ENCODE data around the gene ABCA5.
"Not testable (repeated sequence)": the region's sequence is repeated elsewhere in the genome, so short reads cannot be mapped to it uniquely, and the experiment has no call there.

The ABCA5 gene

DNA sequence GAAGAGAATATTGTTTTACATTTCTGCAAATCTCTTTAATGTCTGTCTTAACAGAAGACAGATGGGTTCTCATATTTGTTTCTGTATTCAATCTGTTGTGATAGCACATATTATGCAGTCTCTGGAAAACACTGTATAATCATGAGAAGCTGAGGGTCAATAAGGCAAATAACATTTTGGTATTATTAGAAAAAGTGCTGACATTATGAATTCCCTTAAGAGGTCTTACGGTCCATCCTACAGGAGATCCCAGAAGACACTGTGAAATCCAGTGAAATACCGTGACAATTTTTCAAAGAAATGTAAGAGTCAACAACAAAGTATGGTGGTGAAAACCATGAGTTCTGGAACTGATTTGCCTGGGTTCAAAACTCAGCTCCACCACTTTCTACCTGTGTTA lies 42.3 kb downstream of the ABCA5 start:
- POLR2A ChIA-PET: interaction anchor here (0.6 kb wide), 1 partner anchor 316 kb away, joined by 6 read pairs; no protein-coding TSS in a partner anchor
- 100% methylated on average over 2 of the region's 2 CpGs for WGBS (ENCODE audit: insufficient coverage)
- CTCF ChIA-PET: interaction anchor here (1.4 kb wide), 1 partner anchor 27 kb away, joined by 3 read pairs; no protein-coding TSS in a partner anchor
- Histone ChIP-seq H3K27ac (ENCODE audit: insufficient read depth in 1 of 2, low read depth in 1 of 2, low read length in 2 of 2, poor library complexity in 1 of 2, severe bottlenecking in 2 of 2) (no peak overlapping the region), H3K4me1 (ENCODE audit: control extremely low read depth in 1 of 4, control insufficient read depth in 4 of 4, insufficient read depth in 4 of 4, low read length in 3 of 4) (peaks cover 0 to 3% (median 0%) of the 10 kb centered on the region in 4 experiments), H3K27me3 (replicated peaks in 2 of 5; ENCODE audit: control insufficient read depth in 4 of 5, insufficient read depth in 5 of 5, low read length in 4 of 5) (no peaks in the 10 kb centered on the region), H3K36me3 (ENCODE audit: control insufficient read depth in 4 of 4, insufficient read depth in 4 of 4, low read length in 3 of 4) (peaks cover 0 to 14% (median 2%) of the 10 kb centered on the region in 4 experiments), H3K4me3 (ENCODE audit: control insufficient read depth in 1 of 7, extremely low read depth in 1 of 7, insufficient read depth in 4 of 7, low read depth in 2 of 7, low read length in 6 of 7) (no peak overlapping the region), H3K9me3 (ENCODE audit: control extremely low read depth in 1 of 5, control insufficient read depth in 4 of 5, insufficient read depth in 2 of 5, low read depth in 1 of 5, low read length in 4 of 5) (no peaks in the 10 kb centered on the region)
- DNase-seq: no peak

DNA sequence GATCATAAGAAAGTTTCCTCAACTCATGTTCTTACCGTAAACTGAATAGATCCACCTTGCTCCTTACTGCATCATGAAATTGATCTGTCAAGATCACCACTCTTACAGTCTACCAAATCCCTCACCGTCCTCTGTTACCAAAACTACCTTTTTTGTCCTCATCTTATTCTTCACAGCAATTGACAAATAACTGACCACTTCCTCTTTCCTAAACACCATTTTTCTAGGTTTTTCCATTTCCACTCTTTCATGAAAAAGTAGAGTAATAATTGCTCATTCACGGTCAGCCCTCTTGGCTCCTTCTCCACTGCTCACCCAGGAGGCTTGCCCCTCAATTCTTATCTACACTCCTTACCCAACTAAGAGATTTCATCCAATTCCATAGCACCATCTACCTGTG lies 44.9 kb downstream of the ABCA5 start:
- POLR2A ChIA-PET: no interaction called here
- 96% methylated on average over 3 of the region's 3 CpGs for WGBS (ENCODE audit: insufficient coverage)

DNA sequence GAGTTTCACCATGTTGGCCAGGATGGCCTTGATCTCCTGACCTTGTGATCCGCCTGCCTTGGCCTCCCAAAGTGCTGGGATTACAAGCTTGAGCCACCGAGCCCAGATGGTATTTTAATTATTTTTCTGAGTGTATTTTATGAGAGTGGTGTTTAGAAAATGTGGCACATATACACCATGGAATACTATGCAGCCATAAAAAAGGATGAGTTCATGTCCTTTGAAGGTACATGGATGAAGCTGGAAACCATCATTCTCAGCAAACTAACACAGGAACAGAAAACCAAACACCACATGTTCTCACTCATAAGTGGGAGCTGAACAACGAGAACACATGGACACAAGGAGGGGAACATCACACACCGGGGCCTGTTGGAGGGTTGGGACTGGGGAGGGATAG lies 50.7 kb downstream of the ABCA5 start:
- H3K4me3 ChIP-seq (ENCODE audit: control insufficient read depth in 1 of 7, extremely low read depth in 1 of 7, insufficient read depth in 4 of 7, low read depth in 2 of 7, low read length in 6 of 7); H3K4me1 ChIP-seq (ENCODE audit: control extremely low read depth in 1 of 4, control insufficient read depth in 4 of 4, insufficient read depth in 4 of 4, low read length in 3 of 4); DNase-seq; H3K36me3 ChIP-seq (ENCODE audit: control insufficient read depth in 4 of 4, insufficient read depth in 4 of 4, low read length in 3 of 4); H3K27ac ChIP-seq (ENCODE audit: insufficient read depth in 1 of 2, low read depth in 1 of 2, low read length in 2 of 2, poor library complexity in 1 of 2, severe bottlenecking in 2 of 2); H3K9me3 ChIP-seq (ENCODE audit: control extremely low read depth in 1 of 5, control insufficient read depth in 4 of 5, insufficient read depth in 2 of 5, low read depth in 1 of 5, low read length in 4 of 5); CTCF ChIA-PET; POLR2A ChIA-PET; H3K27me3 ChIP-seq (replicated peaks in 2 of 5; ENCODE audit: control insufficient read depth in 4 of 5, insufficient read depth in 5 of 5, low read length in 4 of 5): not testable (repeated sequence)
- 100% methylated on average over 1 of the region's 4 CpGs for WGBS (ENCODE audit: insufficient coverage)

More for the DNA sequence above, 44.9 kb downstream of the ABCA5 start:
- H3K4me3 ChIP-seq (ENCODE audit: control insufficient read depth in 1 of 7, extremely low read depth in 1 of 7, insufficient read depth in 4 of 7, low read depth in 2 of 7, low read length in 6 of 7): no peak overlapping the region
- no peak overlapping the region for H3K27ac ChIP-seq (ENCODE audit: insufficient read depth in 1 of 2, low read depth in 1 of 2, low read length in 2 of 2, poor library complexity in 1 of 2, severe bottlenecking in 2 of 2)
- no peaks in the 10 kb centered on the region for H3K27me3 ChIP-seq (replicated peaks in 2 of 5; ENCODE audit: control insufficient read depth in 4 of 5, insufficient read depth in 5 of 5, low read length in 4 of 5)
- H3K4me1 ChIP-seq (ENCODE audit: control extremely low read depth in 1 of 4, control insufficient read depth in 4 of 4, insufficient read depth in 4 of 4, low read length in 3 of 4): peaks cover 0 to 3% (median 0%) of the 10 kb centered on the region in 4 experiments
- CTCF ChIA-PET: no interaction called here
- DNase-seq: no peak
- no peaks in the 10 kb centered on the region for H3K9me3 ChIP-seq (ENCODE audit: control extremely low read depth in 1 of 5, control insufficient read depth in 4 of 5, insufficient read depth in 2 of 5, low read depth in 1 of 5, low read length in 4 of 5)
- peaks cover 0 to 6% (median under 1%) of the 10 kb centered on the region in 4 experiments for H3K36me3 ChIP-seq (ENCODE audit: control insufficient read depth in 4 of 4, insufficient read depth in 4 of 4, low read length in 3 of 4)

DNA sequence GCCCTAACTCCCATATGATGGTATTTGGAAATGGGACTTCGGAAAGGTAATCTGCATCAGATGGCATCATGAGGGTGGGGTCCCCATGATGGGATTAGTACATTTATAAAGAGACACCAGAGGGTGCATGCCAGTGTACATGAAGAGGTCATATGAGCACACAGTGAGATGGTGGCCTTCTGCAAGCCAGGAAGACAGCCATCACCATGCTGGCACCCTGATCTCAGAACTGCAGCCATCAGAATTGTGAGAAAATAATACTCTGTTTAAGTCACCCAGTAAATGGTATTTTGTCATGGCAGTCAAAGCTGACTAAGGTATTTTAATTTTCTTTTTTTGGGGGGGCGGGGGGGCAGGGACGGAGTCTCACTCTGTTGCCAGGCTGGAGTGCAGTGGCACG lies 51.2 kb downstream of the ABCA5 start:
- H3K36me3 ChIP-seq (ENCODE audit: control insufficient read depth in 4 of 4, insufficient read depth in 4 of 4, low read length in 3 of 4): peaks cover 0 to 3% (median 2%) of the 10 kb centered on the region in 4 experiments
- CTCF ChIA-PET: no interaction called here
- H3K4me3 ChIP-seq (ENCODE audit: control insufficient read depth in 1 of 7, extremely low read depth in 1 of 7, insufficient read depth in 4 of 7, low read depth in 2 of 7, low read length in 6 of 7): no peak overlapping the region
- no peaks in the 10 kb centered on the region for H3K27me3 ChIP-seq (replicated peaks in 2 of 5; ENCODE audit: control insufficient read depth in 4 of 5, insufficient read depth in 5 of 5, low read length in 4 of 5)
- POLR2A ChIA-PET: no interaction called here
- 100% methylated on average over 3 of the region's 4 CpGs for WGBS (ENCODE audit: insufficient coverage)
- no peaks in the 10 kb centered on the region for H3K9me3 ChIP-seq (ENCODE audit: control extremely low read depth in 1 of 5, control insufficient read depth in 4 of 5, insufficient read depth in 2 of 5, low read depth in 1 of 5, low read length in 4 of 5)
- DNase-seq: no peak
- H3K27ac ChIP-seq (ENCODE audit: insufficient read depth in 1 of 2, low read depth in 1 of 2, low read length in 2 of 2, poor library complexity in 1 of 2, severe bottlenecking in 2 of 2): no peak overlapping the region
- no peaks in the 10 kb centered on the region for H3K4me1 ChIP-seq (ENCODE audit: control extremely low read depth in 1 of 4, control insufficient read depth in 4 of 4, insufficient read depth in 4 of 4, low read length in 3 of 4)

DNA sequence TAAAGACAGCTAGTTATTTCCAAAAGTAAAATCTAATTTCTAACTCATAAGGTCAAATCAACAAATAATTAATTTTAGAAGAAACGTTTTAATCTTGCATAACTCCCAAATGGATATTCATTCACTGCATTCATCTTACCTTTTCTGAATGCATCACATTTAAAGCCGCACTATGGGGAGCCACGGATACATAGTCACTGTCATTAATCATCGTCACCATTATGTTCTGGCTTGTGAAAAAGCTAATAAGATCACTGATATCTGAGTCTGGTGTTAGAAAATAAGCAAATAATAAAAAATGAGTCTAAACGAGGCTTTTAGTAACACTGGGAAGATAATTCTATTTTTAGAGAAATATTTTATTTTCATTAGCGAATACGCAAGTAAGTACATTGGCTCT lies 55.9 kb downstream of the ABCA5 start:
- ChIA-PET CTCF (no interaction called here), POLR2A (no interaction called here)
- no peak for DNase-seq
- Histone ChIP-seq H3K4me1 (ENCODE audit: control extremely low read depth in 1 of 4, control insufficient read depth in 4 of 4, insufficient read depth in 4 of 4, low read length in 3 of 4) (no peaks in the 10 kb centered on the region), H3K4me3 (ENCODE audit: control insufficient read depth in 1 of 7, extremely low read depth in 1 of 7, insufficient read depth in 4 of 7, low read depth in 2 of 7, low read length in 6 of 7) (no peak overlapping the region), H3K36me3 (ENCODE audit: control insufficient read depth in 4 of 4, insufficient read depth in 4 of 4, low read length in 3 of 4) (peaks cover 0 to 3% (median 0%) of the 10 kb centered on the region in 4 experiments), H3K27me3 (replicated peaks in 2 of 5; ENCODE audit: control insufficient read depth in 4 of 5, insufficient read depth in 5 of 5, low read length in 4 of 5) (no peaks in the 10 kb centered on the region), H3K9me3 (ENCODE audit: control extremely low read depth in 1 of 5, control insufficient read depth in 4 of 5, insufficient read depth in 2 of 5, low read depth in 1 of 5, low read length in 4 of 5) (no peaks in the 10 kb centered on the region), H3K27ac (ENCODE audit: insufficient read depth in 1 of 2, low read depth in 1 of 2, low read length in 2 of 2, poor library complexity in 1 of 2, severe bottlenecking in 2 of 2) (no peak overlapping the region)
- 98% methylated on average over 5 of the region's 7 CpGs for WGBS (ENCODE audit: insufficient coverage)

DNA sequence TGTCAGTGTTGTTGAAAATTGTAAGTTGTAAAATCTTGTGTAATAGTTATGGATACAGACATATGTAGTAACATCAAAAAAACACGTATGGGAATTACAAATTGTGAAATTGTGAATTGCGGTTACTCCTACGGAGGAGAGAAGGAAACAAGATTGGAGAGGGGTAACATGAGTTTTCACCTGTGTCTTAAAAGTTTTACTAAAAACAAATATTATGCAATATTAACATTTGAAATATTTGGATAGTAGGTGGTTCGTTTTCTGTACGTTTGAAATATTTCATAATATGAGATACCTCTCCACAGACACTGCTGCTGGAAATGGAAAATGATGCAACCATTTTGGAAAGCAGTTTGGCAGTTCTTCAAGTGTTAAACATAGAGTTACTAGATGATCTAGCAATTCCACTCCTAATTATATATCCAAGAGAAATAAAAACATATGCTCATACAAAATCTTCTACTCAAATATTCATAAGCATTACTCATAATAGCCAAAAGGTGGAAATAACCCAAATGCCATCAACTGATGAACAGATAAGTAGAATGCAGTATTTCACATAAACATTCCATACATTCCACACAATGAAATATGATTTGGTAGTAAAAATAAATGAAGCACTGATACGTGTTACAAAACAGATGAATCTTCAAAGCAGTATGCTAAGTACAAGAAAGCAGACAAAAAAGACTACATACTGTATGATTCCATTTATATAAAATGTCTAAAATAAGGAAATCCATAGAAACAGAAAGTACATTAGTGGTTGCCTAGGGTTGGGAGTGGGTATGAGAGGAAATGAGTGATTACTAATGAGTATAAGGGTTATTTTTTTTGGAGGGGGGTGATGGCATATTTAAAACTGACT lies 57.6 kb downstream of the ABCA5 start:
- no CpG with 5 or more reads among the region's 6 CpGs for WGBS (ENCODE audit: insufficient coverage)
- Histone ChIP-seq H3K36me3 (ENCODE audit: control insufficient read depth in 4 of 4, insufficient read depth in 4 of 4, low read length in 3 of 4) (no peaks in the 10 kb centered on the region), H3K27ac (ENCODE audit: insufficient read depth in 1 of 2, low read depth in 1 of 2, low read length in 2 of 2, poor library complexity in 1 of 2, severe bottlenecking in 2 of 2) (no peak overlapping the region), H3K4me3 (ENCODE audit: control insufficient read depth in 1 of 7, extremely low read depth in 1 of 7, insufficient read depth in 4 of 7, low read depth in 2 of 7, low read length in 6 of 7) (no peak overlapping the region), H3K27me3 (replicated peaks in 2 of 5; ENCODE audit: control insufficient read depth in 4 of 5, insufficient read depth in 5 of 5, low read length in 4 of 5) (no peaks in the 10 kb centered on the region), H3K4me1 (ENCODE audit: control extremely low read depth in 1 of 4, control insufficient read depth in 4 of 4, insufficient read depth in 4 of 4, low read length in 3 of 4) (no peaks in the 10 kb centered on the region), H3K9me3 (ENCODE audit: control extremely low read depth in 1 of 5, control insufficient read depth in 4 of 5, insufficient read depth in 2 of 5, low read depth in 1 of 5, low read length in 4 of 5) (no peaks in the 10 kb centered on the region)
- ChIA-PET CTCF (no interaction called here), POLR2A (no interaction called here)
- DNase-seq: peak in 2 of 3 donors; percentile 7 to 20

DNA sequence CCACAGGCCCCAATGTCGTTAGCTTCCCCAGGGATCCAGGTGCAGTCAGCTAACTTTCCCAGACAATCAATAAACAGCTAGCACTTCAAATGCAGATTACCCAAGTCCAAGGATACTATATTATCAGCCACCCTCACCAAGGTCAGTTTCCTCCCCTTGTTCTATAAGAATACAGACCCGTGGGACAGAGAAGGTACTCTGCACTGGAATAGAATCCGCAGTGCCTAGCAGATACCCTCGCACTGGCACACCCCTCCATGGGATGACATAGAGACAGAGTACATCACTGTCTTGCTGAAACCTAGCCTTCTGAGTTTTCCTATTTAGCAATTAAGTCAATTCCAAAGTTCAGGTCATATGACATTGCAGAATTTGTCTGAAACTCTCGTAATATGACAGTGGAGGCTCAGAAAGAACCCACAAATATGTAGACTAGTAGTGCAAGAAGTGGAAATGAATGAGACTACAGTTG lies 58.4 kb downstream of the ABCA5 start:
- 100% methylated on average over 5 of the region's 5 CpGs for WGBS (ENCODE audit: insufficient coverage)

More for the DNA sequence above, 58.4 kb downstream of the ABCA5 start:
- Histone ChIP-seq H3K27ac (ENCODE audit: insufficient read depth in 1 of 2, low read depth in 1 of 2, low read length in 2 of 2, poor library complexity in 1 of 2, severe bottlenecking in 2 of 2) (no peak overlapping the region), H3K27me3 (replicated peaks in 2 of 5; ENCODE audit: control insufficient read depth in 4 of 5, insufficient read depth in 5 of 5, low read length in 4 of 5) (no peaks in the 10 kb centered on the region), H3K4me1 (ENCODE audit: control extremely low read depth in 1 of 4, control insufficient read depth in 4 of 4, insufficient read depth in 4 of 4, low read length in 3 of 4) (no peaks in the 10 kb centered on the region), H3K36me3 (ENCODE audit: control insufficient read depth in 4 of 4, insufficient read depth in 4 of 4, low read length in 3 of 4) (no peaks in the 10 kb centered on the region), H3K9me3 (ENCODE audit: control extremely low read depth in 1 of 5, control insufficient read depth in 4 of 5, insufficient read depth in 2 of 5, low read depth in 1 of 5, low read length in 4 of 5) (no peaks in the 10 kb centered on the region), H3K4me3 (ENCODE audit: control insufficient read depth in 1 of 7, extremely low read depth in 1 of 7, insufficient read depth in 4 of 7, low read depth in 2 of 7, low read length in 6 of 7) (no peak overlapping the region)
- ChIA-PET CTCF (no interaction called here), POLR2A (no interaction called here)
- no peak for DNase-seq

Measured in common myeloid progenitor, CD34-positive (primary cell).